HCT116 (cell line): ENCODE results near the gene KCNJ14.

Experiments
- POLR2A ChIP-seq: IDR thresholded peaks from 2 replicates; pipeline ENCODE4 v1.7.0; 2011; ENCODE audit warnings: borderline replicate concordance; ENCODE audit not compliant: insufficient read depth, insufficient read length; ENCODE audit errors: extremely low read depth
- RAD21 ChIP-seq: IDR thresholded peaks from 2 replicates; pipeline ENCODE4 v1.6.1; 2012; ENCODE audit warnings: low read depth, mild to moderate bottlenecking
- TF ChIP-seq, protein P1 (sequence below): IDR thresholded peaks from 2 replicates; pipeline ENCODE4 v1.6.1; 2012; ENCODE audit warnings: low read depth
- TF ChIP-seq, protein P2 (sequence below), 3 experiments: fragments of 200-600 bp in 1 of 3; sonication (generic) in 1 of 3; IDR thresholded peaks in 2 of 3; conservative IDR thresholded peaks in 1 of 3; 2 replicates each; pipeline ENCODE4 v1.5.1; 2012 to 2017; ENCODE audit warnings: low read depth in 2 of 3, low read length in 2 of 3, antibody characterized with exemption in 1 of 3, borderline replicate concordance in 1 of 3, control low read depth in 1 of 3, mild to moderate bottlenecking in 1 of 3, mixed read lengths in 1 of 3, mixed run types in 1 of 3, moderate library complexity in 1 of 3; ENCODE audit not compliant: insufficient read depth in 1 of 3

DNA sequence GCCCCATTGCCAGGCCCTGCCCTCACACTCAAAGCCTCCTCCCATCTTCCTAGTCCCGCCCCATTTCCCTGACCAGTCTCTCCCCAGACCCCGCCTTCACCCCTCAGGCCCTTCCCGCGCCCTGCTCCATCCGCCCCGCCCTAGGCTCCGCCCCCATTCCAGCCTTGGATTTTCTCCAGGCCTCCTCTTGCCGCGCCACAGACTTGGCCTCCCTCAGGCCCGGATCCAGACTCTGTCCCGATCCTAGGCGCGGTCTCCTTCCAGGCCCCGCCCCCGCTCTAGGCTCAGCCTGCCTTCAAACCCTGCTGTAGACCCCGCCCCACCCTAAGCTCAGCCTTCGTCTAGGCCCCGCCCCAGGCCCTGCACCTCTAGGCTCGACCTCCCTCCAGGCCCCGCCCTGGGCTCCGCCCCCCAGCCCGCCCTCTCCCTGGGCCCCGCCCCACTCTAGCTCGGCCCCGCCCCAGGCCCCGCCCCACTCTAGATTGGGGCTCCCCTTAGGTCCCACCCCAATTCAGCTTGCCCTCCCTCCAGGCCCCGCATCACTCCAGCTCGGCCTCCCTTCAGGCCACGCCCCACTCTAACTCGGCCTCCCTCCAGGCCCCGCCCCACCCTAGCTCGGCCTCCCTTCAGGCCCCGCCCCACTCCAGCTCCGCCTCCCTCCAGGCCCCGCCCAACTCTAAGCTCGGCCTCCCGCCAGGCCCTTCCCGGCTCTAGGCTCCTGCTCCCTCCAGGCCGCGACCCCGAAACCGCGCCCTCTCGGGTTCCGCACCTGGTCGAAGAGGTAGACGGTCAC, 37.7 kb downstream of the KCNJ14 start:
- TF ChIP-seq, protein P1, sequence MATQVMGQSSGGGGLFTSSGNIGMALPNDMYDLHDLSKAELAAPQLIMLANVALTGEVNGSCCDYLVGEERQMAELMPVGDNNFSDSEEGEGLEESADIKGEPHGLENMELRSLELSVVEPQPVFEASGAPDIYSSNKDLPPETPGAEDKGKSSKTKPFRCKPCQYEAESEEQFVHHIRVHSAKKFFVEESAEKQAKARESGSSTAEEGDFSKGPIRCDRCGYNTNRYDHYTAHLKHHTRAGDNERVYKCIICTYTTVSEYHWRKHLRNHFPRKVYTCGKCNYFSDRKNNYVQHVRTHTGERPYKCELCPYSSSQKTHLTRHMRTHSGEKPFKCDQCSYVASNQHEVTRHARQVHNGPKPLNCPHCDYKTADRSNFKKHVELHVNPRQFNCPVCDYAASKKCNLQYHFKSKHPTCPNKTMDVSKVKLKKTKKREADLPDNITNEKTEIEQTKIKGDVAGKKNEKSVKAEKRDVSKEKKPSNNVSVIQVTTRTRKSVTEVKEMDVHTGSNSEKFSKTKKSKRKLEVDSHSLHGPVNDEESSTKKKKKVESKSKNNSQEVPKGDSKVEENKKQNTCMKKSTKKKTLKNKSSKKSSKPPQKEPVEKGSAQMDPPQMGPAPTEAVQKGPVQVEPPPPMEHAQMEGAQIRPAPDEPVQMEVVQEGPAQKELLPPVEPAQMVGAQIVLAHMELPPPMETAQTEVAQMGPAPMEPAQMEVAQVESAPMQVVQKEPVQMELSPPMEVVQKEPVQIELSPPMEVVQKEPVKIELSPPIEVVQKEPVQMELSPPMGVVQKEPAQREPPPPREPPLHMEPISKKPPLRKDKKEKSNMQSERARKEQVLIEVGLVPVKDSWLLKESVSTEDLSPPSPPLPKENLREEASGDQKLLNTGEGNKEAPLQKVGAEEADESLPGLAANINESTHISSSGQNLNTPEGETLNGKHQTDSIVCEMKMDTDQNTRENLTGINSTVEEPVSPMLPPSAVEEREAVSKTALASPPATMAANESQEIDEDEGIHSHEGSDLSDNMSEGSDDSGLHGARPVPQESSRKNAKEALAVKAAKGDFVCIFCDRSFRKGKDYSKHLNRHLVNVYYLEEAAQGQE, result no peak
- TF ChIP-seq RAD21 (no peak), POLR2A (peak; percentile 47)
- TF ChIP-seq, protein P2, sequence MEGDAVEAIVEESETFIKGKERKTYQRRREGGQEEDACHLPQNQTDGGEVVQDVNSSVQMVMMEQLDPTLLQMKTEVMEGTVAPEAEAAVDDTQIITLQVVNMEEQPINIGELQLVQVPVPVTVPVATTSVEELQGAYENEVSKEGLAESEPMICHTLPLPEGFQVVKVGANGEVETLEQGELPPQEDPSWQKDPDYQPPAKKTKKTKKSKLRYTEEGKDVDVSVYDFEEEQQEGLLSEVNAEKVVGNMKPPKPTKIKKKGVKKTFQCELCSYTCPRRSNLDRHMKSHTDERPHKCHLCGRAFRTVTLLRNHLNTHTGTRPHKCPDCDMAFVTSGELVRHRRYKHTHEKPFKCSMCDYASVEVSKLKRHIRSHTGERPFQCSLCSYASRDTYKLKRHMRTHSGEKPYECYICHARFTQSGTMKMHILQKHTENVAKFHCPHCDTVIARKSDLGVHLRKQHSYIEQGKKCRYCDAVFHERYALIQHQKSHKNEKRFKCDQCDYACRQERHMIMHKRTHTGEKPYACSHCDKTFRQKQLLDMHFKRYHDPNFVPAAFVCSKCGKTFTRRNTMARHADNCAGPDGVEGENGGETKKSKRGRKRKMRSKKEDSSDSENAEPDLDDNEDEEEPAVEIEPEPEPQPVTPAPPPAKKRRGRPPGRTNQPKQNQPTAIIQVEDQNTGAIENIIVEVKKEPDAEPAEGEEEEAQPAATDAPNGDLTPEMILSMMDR (IDR thresholded peaks at IDR 0.05 in 2 of 3, conservative IDR thresholded peaks at IDR 0.05 in 1 of 3; ENCODE audit: borderline replicate concordance in 1 of 3, insufficient read depth in 1 of 3, low read depth in 2 of 3, low read length in 2 of 3), result no peak
